Thyroid gland (tissue), 4 donors: Measurements from ENCODE around the gene PCBP3.

Source experiments
- CTCF ChIP-seq, 6 experiments: fragments of 200-600 bp in 3 of 6; fragments of 450-650 bp in 3 of 6; sonication (generic) in 3 of 6; IDR thresholded peaks; one replicate each; pipeline ENCODE4 v1.5.1; 2016 to 2019; ENCODE audit warnings: antibody characterized with exemption in 6 of 6, mild to moderate bottlenecking in 2 of 6, inconsistent platforms in 1 of 6, moderate library complexity in 1 of 6
- POLR2A ChIP-seq, 2 donors: fragments of 450-650 bp; IDR thresholded peaks; one replicate each; pipeline ENCODE4 v1.6.1; 2017; ENCODE audit warnings: antibody characterized with exemption in 2 of 2, mild to moderate bottlenecking in 2 of 2, moderate library complexity in 1 of 2

GRCh38 chr21:45853703-45854342 is 210.3 kb downstream of the PCBP3 start:
- TF ChIP-seq POLR2A (IDR thresholded peaks at IDR 0.05) (no peak), CTCF (IDR thresholded peaks at IDR 0.05) (no peak)
